Raji (cell line): ENCODE data around the gene CGB8.

ENCODE experiments used
- POLR2A ChIP-seq: IDR thresholded peaks from 2 replicates; pipeline ENCODE4 v1.6.1; 2011; ENCODE audit warnings: low read depth, low read length, control low read depth; ENCODE audit not compliant: insufficient read depth

Gene CGB8

GRCh38 chr19:49011194-49011593 lies 37.7 kb downstream of the CGB8 start:
- no peak for TF ChIP-seq POLR2A

DNA sequence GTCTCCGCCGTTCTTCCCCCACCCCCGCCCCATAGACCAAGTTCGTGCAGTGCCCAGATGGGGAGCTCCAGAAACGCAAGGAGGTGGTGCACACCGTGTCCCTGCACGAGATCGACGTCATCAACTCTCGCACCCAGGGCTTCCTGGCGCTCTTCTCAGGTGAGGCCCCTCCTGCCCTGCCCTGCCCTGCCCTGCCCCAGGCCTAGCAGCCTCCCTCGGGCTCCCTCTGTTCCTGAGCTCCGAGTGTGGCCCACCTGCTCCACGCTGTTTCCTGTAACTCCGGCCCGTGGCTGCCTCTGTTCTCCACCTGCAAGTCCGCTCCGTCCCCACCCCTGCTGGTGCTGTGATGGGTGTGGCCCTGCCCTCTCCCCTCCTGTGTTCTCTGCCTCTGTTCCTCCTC lies 38.5 kb downstream of the CGB8 start:
- TF ChIP-seq POLR2A = no peak

- no peak for TF ChIP-seq POLR2A
Observed at GRCh38 chr19:49009828-49010227, 39.1 kb downstream of the CGB8 start.

GRCh38 chr19:49006905-49007304 lies 42.0 kb downstream of the CGB8 start:
- no peak for TF ChIP-seq POLR2A

- no peak for TF ChIP-seq POLR2A
Observed at GRCh38 chr19:49004964-49005614, 43.8 kb downstream of the CGB8 start.

GRCh38 chr19:49004133-49004532 lies 44.8 kb downstream of the CGB8 start:
- TF ChIP-seq POLR2A = no peak

GRCh38 chr19:48999481-49000325 lies 49.2 kb downstream of the CGB8 start:
- no peak for TF ChIP-seq POLR2A

GRCh38 chr19:48997972-48998371 lies 50.9 kb downstream of the CGB8 start:
- TF ChIP-seq POLR2A = no peak
